RKO (cell line): ENCODE data around the gene PTGER3.
"Not testable (repeated sequence)": the region's sequence is repeated elsewhere in the genome, so short reads cannot be mapped to it uniquely, and the experiment has no call there.

ENCODE experiments used
- DNase-seq: peaks from one replicate; pipeline ENCODE4 v3.0.0-alpha.2; 2016; ENCODE audit warnings: low spot score

PTGER3 gene

DNA sequence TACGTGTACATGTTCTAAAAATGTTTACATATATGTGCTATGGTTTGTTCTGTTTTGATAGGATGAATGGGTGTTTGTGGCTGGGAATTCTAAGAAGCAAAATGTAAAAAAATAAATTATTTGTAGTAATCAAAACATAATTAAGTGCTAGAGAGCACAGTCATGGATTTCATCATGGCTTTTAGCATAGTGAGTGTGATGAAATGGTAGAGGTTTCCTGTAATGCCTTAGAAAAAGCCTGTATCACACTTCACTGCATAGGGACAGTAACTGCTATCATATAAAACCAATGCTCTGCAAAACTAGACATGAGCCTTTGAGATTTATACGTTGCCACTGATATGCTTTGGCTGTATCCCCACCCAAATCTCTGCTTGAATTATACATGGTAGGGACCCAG, 99.8 kb downstream of the PTGER3 start:
- no peak for DNase-seq

GRCh38 chr1:70945676-70946075, 101.9 kb downstream of the PTGER3 start:
- no peak for DNase-seq

DNA sequence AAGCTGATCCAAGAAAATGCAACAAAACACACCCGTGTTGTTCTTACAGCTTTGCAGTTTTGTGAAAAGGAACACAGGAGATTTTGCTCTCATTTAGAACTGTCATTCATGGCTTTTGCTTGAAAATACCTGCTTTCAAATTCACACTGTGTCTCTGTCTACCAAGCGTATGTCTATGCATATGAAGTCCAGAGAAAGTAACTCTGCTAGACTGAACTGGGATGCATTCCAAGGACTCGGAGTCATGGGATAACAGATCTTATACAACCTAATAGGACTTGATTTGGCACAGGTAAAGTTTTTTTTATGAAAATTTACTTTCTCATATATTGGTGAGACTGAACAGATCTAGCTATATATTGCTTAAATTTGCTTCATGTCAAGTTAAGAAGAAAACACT, 102.4 kb downstream of the PTGER3 start:
- DNase-seq: no peak

- no peak for DNase-seq
These were observed 106.1 kb downstream of the PTGER3 start for GRCh38 chr1:70941563-70941962.

DNA sequence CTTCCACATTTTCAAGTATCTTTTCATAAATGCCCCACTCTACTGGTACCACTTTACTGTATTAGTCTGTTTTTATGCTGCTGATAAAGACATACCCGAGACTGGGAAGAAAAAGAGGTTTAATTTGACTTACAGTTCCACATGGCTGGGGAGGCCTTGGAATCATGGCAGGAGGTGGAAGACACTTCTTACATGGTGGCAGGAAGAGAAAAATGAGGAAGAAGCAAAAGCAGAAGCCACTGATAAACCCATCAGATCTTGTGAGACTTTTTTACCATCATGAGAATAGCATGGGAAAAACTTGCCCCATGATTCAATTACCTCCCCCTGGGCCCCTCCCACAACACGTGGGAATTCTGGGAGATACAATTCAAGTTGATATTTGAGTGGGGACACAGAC, 107.2 kb downstream of the PTGER3 start:
- not testable (repeated sequence) for DNase-seq

- DNase-seq: no peak
These were observed 113.2 kb downstream of the PTGER3 start for GRCh38 chr1:70934194-70934961.

DNA sequence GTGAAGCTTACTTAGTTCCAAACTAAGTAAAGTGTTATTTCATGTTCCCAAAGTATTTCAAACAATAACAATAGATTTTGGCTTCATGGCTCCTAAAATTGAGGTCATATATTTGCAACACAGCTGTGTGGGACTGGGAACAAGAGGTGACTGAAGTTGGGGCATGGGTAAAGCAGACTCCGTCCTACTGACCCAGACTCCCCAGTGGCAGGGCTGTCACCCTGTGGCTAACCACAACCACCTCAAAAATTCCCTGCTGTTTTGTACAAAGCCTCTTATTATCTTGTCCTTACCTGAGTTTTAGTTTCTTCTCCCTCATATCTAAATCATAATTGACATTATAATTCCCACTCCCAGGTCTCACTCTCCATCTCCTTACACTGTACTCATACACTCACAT, 117.6 kb downstream of the PTGER3 start:
- no peak for DNase-seq

GRCh38 chr1:70922196-70922595, 125.4 kb downstream of the PTGER3 start:
- no peak for DNase-seq
